H9 (cell line): ENCODE measurements around the gene PDE7B. TPM values are rescaled to one million over a fixed set of nuclear protein-coding genes. Genes with fewer than 3 reads are reported as not detected.

Source experiments
- DNase-seq: peaks from one replicate; pipeline ENCODE4 v3.0.0-alpha.2; 2017
- H2AFZ ChIP-seq: one replicate; pipeline ENCODE4 v1.6.1; 2013; ENCODE audit warnings: mild to moderate bottlenecking, low read length, control low read depth, moderate library complexity
- H2AK5ac ChIP-seq: 2 replicates; pipeline ENCODE4 v1.6.1; 2013; ENCODE audit warnings: low read length, control low read depth, mixed read lengths; ENCODE audit not compliant: insufficient read length
- H2BK120ac ChIP-seq: one replicate; pipeline ENCODE4 v1.6.1; 2013; ENCODE audit warnings: low read depth, mild to moderate bottlenecking, low read length, control low read depth, inconsistent platforms; ENCODE audit not compliant: poor library complexity, severe bottlenecking
- H2BK12ac ChIP-seq: 2 replicates; pipeline ENCODE4 v1.6.1; 2013; ENCODE audit warnings: low read length, control low read depth, mixed read lengths, low read depth; ENCODE audit not compliant: insufficient read length
- H2BK15ac ChIP-seq: 2 replicates; pipeline ENCODE4 v1.6.1; 2013; ENCODE audit warnings: low read depth, low read length, control low read depth
- H2BK20ac ChIP-seq: one replicate; pipeline ENCODE4 v1.6.1; 2013; ENCODE audit warnings: low read depth, mild to moderate bottlenecking, low read length, control low read depth, inconsistent platforms; ENCODE audit not compliant: poor library complexity, severe bottlenecking
- H2BK5ac ChIP-seq: 2 replicates; pipeline ENCODE4 v1.6.1; 2013; ENCODE audit warnings: low read length, control low read depth, mixed read lengths; ENCODE audit not compliant: insufficient read length
- H3K14ac ChIP-seq: 2 replicates; pipeline ENCODE4 v1.6.1; 2013; ENCODE audit warnings: low read length, control low read depth; ENCODE audit not compliant: insufficient read depth
- H3K18ac ChIP-seq: 2 replicates; pipeline ENCODE4 v1.6.1; 2013; ENCODE audit warnings: low read depth, mild to moderate bottlenecking, mixed read lengths, low read length, control low read depth; ENCODE audit not compliant: insufficient read length
- H3K23ac ChIP-seq: 2 replicates; pipeline ENCODE4 v1.6.1; 2013; ENCODE audit warnings: low read length, control low read depth, mixed read lengths, low read depth; ENCODE audit not compliant: insufficient read length
- H3K23me2 ChIP-seq: 2 replicates; pipeline ENCODE4 v1.6.1; 2013; ENCODE audit warnings: low read depth, mild to moderate bottlenecking, mixed read lengths, low read length, control low read depth; ENCODE audit not compliant: insufficient read length, poor library complexity, severe bottlenecking
- H3K27ac ChIP-seq: 2 replicates; pipeline ENCODE4 v1.5.1; 2013; ENCODE audit warnings: low read length, control low read depth, mixed read lengths, low read depth; ENCODE audit not compliant: insufficient read length
- H3K27me3 ChIP-seq: 2 replicates; pipeline ENCODE4 v1.6.1; 2013; ENCODE audit warnings: low read length, control low read depth, inconsistent platforms; ENCODE audit not compliant: insufficient read depth
- H3K4ac ChIP-seq: 2 replicates; pipeline ENCODE4 v1.6.1; 2013; ENCODE audit warnings: low read depth, mild to moderate bottlenecking, control low read depth, inconsistent platforms, low read length, moderate library complexity
- H3K4me1 ChIP-seq: 2 replicates; pipeline ENCODE4 v1.6.1; 2013; ENCODE audit warnings: low read length, control low read depth, inconsistent platforms; ENCODE audit not compliant: insufficient read depth
- H3K4me2 ChIP-seq: 2 replicates; pipeline ENCODE4 v1.6.1; 2013; ENCODE audit warnings: low read length, control low read depth, mixed read lengths; ENCODE audit not compliant: insufficient read length, insufficient read depth
- H3K56ac ChIP-seq: 2 replicates; pipeline ENCODE4 v1.6.1; 2013; ENCODE audit warnings: low read depth, mild to moderate bottlenecking, mixed read lengths, low read length, control low read depth; ENCODE audit not compliant: insufficient read length
- H3K79me1 ChIP-seq: 2 replicates; pipeline ENCODE4 v1.6.1; 2013; ENCODE audit warnings: low read depth, mild to moderate bottlenecking, moderate library complexity, low read length, control low read depth, inconsistent platforms; ENCODE audit not compliant: insufficient read depth, poor library complexity, severe bottlenecking
- H3K79me2 ChIP-seq: 2 replicates; pipeline ENCODE4 v1.6.1; 2013; ENCODE audit warnings: low read length, control low read depth, inconsistent platforms; ENCODE audit not compliant: insufficient read depth
- H3K9ac ChIP-seq: 2 replicates; pipeline ENCODE4 v1.6.1; 2013; ENCODE audit warnings: low read length, control low read depth, mixed read lengths; ENCODE audit not compliant: insufficient read length; ENCODE audit errors: extremely low read depth
- H3K9me3 ChIP-seq: one replicate; pipeline ENCODE4 v1.6.1; 2013; ENCODE audit warnings: low read depth, low read length, inconsistent platforms; ENCODE audit not compliant: control insufficient read depth
- H3T11ph ChIP-seq: one replicate; pipeline ENCODE4 v1.6.1; 2013; ENCODE audit warnings: mild to moderate bottlenecking, low read length, control low read depth, inconsistent platforms
- H4K20me1 ChIP-seq: one replicate; pipeline ENCODE4 v1.6.1; 2013; ENCODE audit not compliant: control insufficient read depth, insufficient read length, insufficient read depth
- H4K5ac ChIP-seq: 2 replicates; pipeline ENCODE4 v1.6.1; 2013; ENCODE audit warnings: low read depth, mild to moderate bottlenecking, mixed read lengths, low read length, control low read depth; ENCODE audit not compliant: insufficient read length
- H4K8ac ChIP-seq: replicated peaks from 2 replicates; pipeline ENCODE4 v1.6.1; 2013; ENCODE audit warnings: low read length, control low read depth, mixed read lengths, low read depth; ENCODE audit not compliant: insufficient read length
- H4K91ac ChIP-seq: 2 replicates; pipeline ENCODE4 v1.6.1; 2013; ENCODE audit warnings: low read depth, mild to moderate bottlenecking, moderate library complexity, mixed read lengths, low read length, control low read depth; ENCODE audit not compliant: insufficient read length
- H3K27ac Mint-ChIP-seq, 3 experiments: 2 replicates in 2 of 3; 3 replicates in 1 of 3; pipeline ENCODE4 v1.8.0; 2020 to 2021; ENCODE audit warnings: mixed read lengths in 3 of 3, mild to moderate bottlenecking in 1 of 3, moderate library complexity in 1 of 3
- H3K27me3 Mint-ChIP-seq: 2 replicates; pipeline ENCODE4 v1.8.0; 2021; ENCODE audit warnings: low read depth, mild to moderate bottlenecking, moderate library complexity, mixed read lengths
- H3K36me3 Mint-ChIP-seq, 3 experiments: 2 replicates in 2 of 3; 3 replicates in 1 of 3; pipeline ENCODE4 v1.8.0; 2020 to 2021; ENCODE audit warnings: low read depth in 3 of 3, mixed read lengths in 3 of 3; ENCODE audit not compliant: insufficient read depth in 1 of 3
- H3K4me1 Mint-ChIP-seq, 2 experiments: 2 replicates each; pipeline ENCODE4 v1.8.0; 2020; ENCODE audit warnings: mixed read lengths in 2 of 2
- H3K4me3 Mint-ChIP-seq, 2 experiments: 2 replicates in 1 of 2; 3 replicates in 1 of 2; pipeline ENCODE4 v1.8.0; 2020 to 2021; ENCODE audit warnings: mild to moderate bottlenecking in 2 of 2, mixed read lengths in 2 of 2, moderate library complexity in 1 of 2
- H3K9me3 Mint-ChIP-seq, 2 experiments: 2 replicates in 1 of 2; 3 replicates in 1 of 2; pipeline ENCODE4 v1.8.0; 2020; ENCODE audit warnings: mild to moderate bottlenecking in 2 of 2, mixed read lengths in 2 of 2, moderate library complexity in 1 of 2
- CTCF ChIP-seq: fragments of 200-600 bp; sonication (generic); conservative IDR thresholded peaks from 3 replicates; pipeline ENCODE4 v1.8.0; 2021; ENCODE audit warnings: antibody characterized with exemption, mild to moderate bottlenecking
- WGBS: extraction: QIAGEN DNeasy Blood & Tissue Kit; methylation state at CpG from one replicate; pipeline ENCODE4 v1.1.7; 2013; ENCODE audit warnings: missing lambda C conversion rate, low lambda C conversion rate, mixed read lengths; ENCODE audit not compliant: insufficient read length; ENCODE audit errors: extremely low coverage; 5-methylcytosine and 5-hydroxymethylcytosine counted together
- total RNA-seq: library from RNA; stranded (reverse); gene quantifications from 2 replicates; pipeline ENCODE4 v1.2.1, GENCODE V29; 2021

Gene PDE7B
- total RNA-seq, 1 experiment from 2014 or later = not detected

DNA sequence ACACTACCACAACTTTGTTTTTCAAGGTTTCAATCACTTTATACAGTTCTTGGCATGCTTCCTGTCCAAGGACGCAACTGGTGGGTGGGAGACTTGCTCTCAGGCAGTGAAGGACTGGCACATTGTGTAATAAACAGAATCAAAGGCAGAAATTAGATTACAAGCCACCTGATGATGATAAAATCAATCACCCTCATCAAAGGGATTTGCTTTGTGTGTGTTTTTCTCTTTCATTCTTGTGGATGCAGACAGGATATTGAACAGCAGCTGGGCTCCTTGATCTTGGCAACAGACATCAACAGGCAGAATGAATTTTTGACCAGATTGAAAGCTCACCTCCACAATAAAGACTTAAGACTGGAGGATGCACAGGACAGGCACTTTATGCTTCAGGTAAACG is 327.2 kb downstream of the PDE7B start:
- Mint-ChIP-seq H3K4me1 (no peaks in the 10 kb centered on the region), H3K36me3 (no peaks in the 10 kb centered on the region), H3K27ac (no peak overlapping the region), H3K4me3 (no peak overlapping the region), H3K9me3 (no peaks in the 10 kb centered on the region), H3K27me3 (no peaks in the 10 kb centered on the region)
- no peak for TF ChIP-seq CTCF
- no peak overlapping the region for H3K4ac ChIP-seq
- no peak overlapping the region for H3K27ac ChIP-seq
- H3K14ac ChIP-seq = no peak overlapping the region
- H2AK5ac ChIP-seq = no peak overlapping the region
- H3K79me1 ChIP-seq = no peaks in the 10 kb centered on the region
- no CpG with 5 or more reads among the region's 2 CpGs for WGBS
- no peak overlapping the region for H4K8ac ChIP-seq
- H3T11ph ChIP-seq = no peak overlapping the region
- H4K20me1 ChIP-seq = no peaks in the 10 kb centered on the region
- H2BK12ac ChIP-seq = no peak overlapping the region
- no peaks in the 10 kb centered on the region for H3K27me3 ChIP-seq
- H2BK20ac ChIP-seq = no peak overlapping the region
- no peak overlapping the region for H3K18ac ChIP-seq
- DNase-seq = no peak
- no peak overlapping the region for H3K23ac ChIP-seq
- H3K4me1 ChIP-seq = no peaks in the 10 kb centered on the region
- H3K56ac ChIP-seq = no peak overlapping the region
- H3K79me2 ChIP-seq = no peaks in the 10 kb centered on the region
- H3K4me2 ChIP-seq = no peak overlapping the region
- no peak overlapping the region for H2BK15ac ChIP-seq
- H3K9ac ChIP-seq = no peak overlapping the region
- H2BK5ac ChIP-seq = no peak overlapping the region
- no peaks in the 10 kb centered on the region for H3K9me3 ChIP-seq
- no peaks in the 10 kb centered on the region for H3K23me2 ChIP-seq
- no peak overlapping the region for H2BK120ac ChIP-seq
- no peak overlapping the region for H2AFZ ChIP-seq
- no peak overlapping the region for H4K5ac ChIP-seq
- no peak overlapping the region for H4K91ac ChIP-seq
